ENCODE data around the gene SEC11A. TPM values are rescaled to one million over a fixed set of nuclear protein-coding genes. Genes with fewer than 3 reads are reported as not detected.
"Not testable (repeated sequence)": the region's sequence is repeated elsewhere in the genome, so short reads cannot be mapped to it uniquely, and the experiment has no call there.

SEC11A gene
- total and polyA plus RNA-seq, 2 experiments from 2014 or later = 218 to 271 TPM

DNA sequence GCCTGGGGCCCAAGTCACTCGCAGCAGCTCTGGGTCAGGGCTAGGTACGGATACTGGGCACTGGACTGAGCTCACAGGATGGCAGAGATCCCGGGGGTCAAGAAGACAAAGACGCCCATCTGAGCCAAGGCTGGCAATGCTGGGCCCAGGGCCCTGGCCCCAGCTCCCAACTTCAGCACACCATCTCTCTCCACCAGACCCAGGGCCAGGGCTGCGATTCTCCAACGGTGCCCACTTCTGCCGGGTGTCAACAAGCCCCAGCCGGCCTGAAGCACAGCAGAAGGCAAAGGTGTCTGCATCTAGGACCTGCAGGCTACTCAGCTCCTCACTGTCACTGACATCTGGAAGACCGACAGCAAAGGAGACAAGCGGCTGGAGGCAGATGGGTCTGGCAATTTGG lies 70.4 kb downstream of the SEC11A start:
- peaks cover 4% of the 10 kb centered on the region for H3K79me2 ChIP-seq
- H3K4me1 ChIP-seq (ENCODE audit: insufficient read depth) = no peaks in the 10 kb centered on the region
- H2AFZ ChIP-seq = no peak overlapping the region
- no peaks in the 10 kb centered on the region for H3K36me3 ChIP-seq (replicated peaks; ENCODE audit: insufficient read depth, low read depth)
- no peak for DNase-seq (ENCODE audit: low spot score)
- H3K27me3 ChIP-seq = no peaks in the 10 kb centered on the region
- no peak for TF ChIP-seq EZH2phosphoT487 (IDR thresholded peaks at IDR 0.05; ENCODE audit: low read depth, severe bottlenecking, unreplicated experiment)
- no peak for TF ChIP-seq EZH2 (IDR thresholded peaks at IDR 0.05; ENCODE audit: borderline replicate concordance)
- TF ChIP-seq, protein P1, sequence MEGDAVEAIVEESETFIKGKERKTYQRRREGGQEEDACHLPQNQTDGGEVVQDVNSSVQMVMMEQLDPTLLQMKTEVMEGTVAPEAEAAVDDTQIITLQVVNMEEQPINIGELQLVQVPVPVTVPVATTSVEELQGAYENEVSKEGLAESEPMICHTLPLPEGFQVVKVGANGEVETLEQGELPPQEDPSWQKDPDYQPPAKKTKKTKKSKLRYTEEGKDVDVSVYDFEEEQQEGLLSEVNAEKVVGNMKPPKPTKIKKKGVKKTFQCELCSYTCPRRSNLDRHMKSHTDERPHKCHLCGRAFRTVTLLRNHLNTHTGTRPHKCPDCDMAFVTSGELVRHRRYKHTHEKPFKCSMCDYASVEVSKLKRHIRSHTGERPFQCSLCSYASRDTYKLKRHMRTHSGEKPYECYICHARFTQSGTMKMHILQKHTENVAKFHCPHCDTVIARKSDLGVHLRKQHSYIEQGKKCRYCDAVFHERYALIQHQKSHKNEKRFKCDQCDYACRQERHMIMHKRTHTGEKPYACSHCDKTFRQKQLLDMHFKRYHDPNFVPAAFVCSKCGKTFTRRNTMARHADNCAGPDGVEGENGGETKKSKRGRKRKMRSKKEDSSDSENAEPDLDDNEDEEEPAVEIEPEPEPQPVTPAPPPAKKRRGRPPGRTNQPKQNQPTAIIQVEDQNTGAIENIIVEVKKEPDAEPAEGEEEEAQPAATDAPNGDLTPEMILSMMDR (IDR thresholded peaks at IDR 0.05; ENCODE audit: poor library complexity) = no peak
- no peaks in the 10 kb centered on the region for H4K20me1 ChIP-seq (ENCODE audit: insufficient read depth, poor library complexity, severe bottlenecking)
- H3K4me3 ChIP-seq = no peak overlapping the region
- H3K9me3 ChIP-seq (ENCODE audit: low read depth) = no peaks in the 10 kb centered on the region
- no peaks in the 10 kb centered on the region for H3K9me2 ChIP-seq (replicated peaks; ENCODE audit: insufficient read depth)
- no peak overlapping the region for H3K27ac ChIP-seq
- WGBS (ENCODE audit: low lambda C conversion rate, missing lambda C conversion rate) = 93% methylated on average over 10 of the region's 10 CpGs
- no peak overlapping the region for H3K4me2 ChIP-seq

DNA sequence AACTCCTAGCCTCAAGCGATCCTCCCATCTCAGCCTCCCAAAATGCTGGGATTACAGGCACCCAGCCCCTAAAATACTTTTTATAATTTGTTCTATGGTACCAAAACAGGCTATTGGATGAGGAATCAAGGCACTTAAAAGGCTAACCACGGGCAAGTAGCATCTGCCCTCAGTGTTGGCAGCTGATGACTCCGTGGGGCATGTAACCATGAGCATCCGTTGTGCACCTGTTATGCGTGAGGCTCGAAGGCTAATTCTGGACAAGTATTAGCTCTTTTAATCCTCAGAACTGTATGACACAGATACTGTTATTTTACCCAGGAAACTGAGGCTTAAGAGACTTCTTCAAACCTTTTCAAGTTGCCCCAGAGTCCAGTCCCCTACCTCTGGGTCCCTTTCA lies 72.1 kb downstream of the SEC11A start:
- WGBS (ENCODE audit: low lambda C conversion rate, missing lambda C conversion rate) = 94% methylated on average over 6 of the region's 6 CpGs
- no peak overlapping the region for H2AFZ ChIP-seq
- H3K79me2 ChIP-seq = no peaks in the 10 kb centered on the region
- H3K4me2 ChIP-seq = no peak overlapping the region
- no peaks in the 10 kb centered on the region for H3K36me3 ChIP-seq (replicated peaks; ENCODE audit: insufficient read depth, low read depth)
- H3K9me2 ChIP-seq (replicated peaks; ENCODE audit: insufficient read depth) = no peaks in the 10 kb centered on the region
- no peaks in the 10 kb centered on the region for H3K27me3 ChIP-seq
- no peaks in the 10 kb centered on the region for H4K20me1 ChIP-seq (ENCODE audit: insufficient read depth, poor library complexity, severe bottlenecking)
- H3K4me3 ChIP-seq = no peak overlapping the region
- no peak for DNase-seq (ENCODE audit: low spot score)
- no peaks in the 10 kb centered on the region for H3K4me1 ChIP-seq (ENCODE audit: insufficient read depth)
- H3K9me3 ChIP-seq (ENCODE audit: low read depth) = no peaks in the 10 kb centered on the region
- TF ChIP-seq, protein P1 (IDR thresholded peaks at IDR 0.05; ENCODE audit: poor library complexity) = no peak
- TF ChIP-seq EZH2 (IDR thresholded peaks at IDR 0.05; ENCODE audit: borderline replicate concordance) (no peak), EZH2phosphoT487 (IDR thresholded peaks at IDR 0.05; ENCODE audit: low read depth, severe bottlenecking, unreplicated experiment) (no peak)
- no peak overlapping the region for H3K27ac ChIP-seq

DNA sequence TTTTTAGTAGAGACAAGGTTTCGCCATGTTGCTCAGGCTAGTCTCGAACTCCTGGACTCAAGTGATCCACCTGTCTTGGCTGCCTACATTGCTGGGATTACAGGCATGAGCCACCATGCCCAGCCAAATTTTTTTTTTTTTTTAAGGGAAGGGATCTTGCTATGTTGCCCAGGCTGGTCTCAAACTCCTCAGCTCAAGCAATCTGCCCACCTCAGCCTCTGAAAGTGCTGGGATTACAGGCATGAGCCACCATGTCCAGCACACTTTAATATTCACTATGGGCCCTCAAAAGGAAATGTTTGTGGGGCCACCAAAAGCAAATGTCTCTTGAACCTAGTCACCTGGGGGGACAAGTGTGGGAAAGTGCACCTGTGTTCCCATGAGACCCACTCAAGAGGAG lies 73.3 kb downstream of the SEC11A start:
- H3K9me3 ChIP-seq (ENCODE audit: low read depth); H3K27me3 ChIP-seq; H3K79me2 ChIP-seq; H3K4me2 ChIP-seq; H3K9me2 ChIP-seq (replicated peaks; ENCODE audit: insufficient read depth); H3K27ac ChIP-seq; H3K4me3 ChIP-seq; H2AFZ ChIP-seq; H3K36me3 ChIP-seq (replicated peaks; ENCODE audit: insufficient read depth, low read depth); DNase-seq (ENCODE audit: low spot score); H3K4me1 ChIP-seq (ENCODE audit: insufficient read depth); H4K20me1 ChIP-seq (ENCODE audit: insufficient read depth, poor library complexity, severe bottlenecking): not testable (repeated sequence)
- WGBS (ENCODE audit: low lambda C conversion rate, missing lambda C conversion rate) = 50% methylated on average over 2 of the region's 2 CpGs

DNA sequence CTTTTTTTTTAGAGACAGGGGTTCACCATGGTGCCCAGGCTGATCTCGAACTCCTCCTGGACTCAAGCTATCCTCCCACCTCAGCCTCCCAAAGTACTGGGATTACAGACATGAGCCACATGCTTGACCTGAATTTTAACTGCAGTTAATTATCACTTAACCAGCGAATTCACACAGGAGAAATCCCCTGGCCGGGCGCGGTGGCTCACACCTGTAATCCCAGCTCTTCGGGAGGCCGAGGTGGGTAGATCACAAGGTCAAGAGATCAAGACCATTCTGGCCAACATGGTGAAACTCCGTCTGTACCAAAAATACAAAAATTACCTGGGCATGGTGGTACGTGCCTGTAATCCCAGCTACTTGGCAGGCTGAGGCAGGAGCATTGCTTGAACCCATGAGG lies 74.1 kb downstream of the SEC11A start:
- not testable (repeated sequence) for H3K36me3 ChIP-seq (replicated peaks; ENCODE audit: insufficient read depth, low read depth); H3K4me2 ChIP-seq; H3K9me3 ChIP-seq (ENCODE audit: low read depth); H3K4me1 ChIP-seq (ENCODE audit: insufficient read depth); H3K9me2 ChIP-seq (replicated peaks; ENCODE audit: insufficient read depth); H3K27ac ChIP-seq; H2AFZ ChIP-seq; DNase-seq (ENCODE audit: low spot score); H4K20me1 ChIP-seq (ENCODE audit: insufficient read depth, poor library complexity, severe bottlenecking); H3K79me2 ChIP-seq; H3K27me3 ChIP-seq; H3K4me3 ChIP-seq
- WGBS (ENCODE audit: low lambda C conversion rate, missing lambda C conversion rate) = 96% methylated on average over 9 of the region's 9 CpGs

DNA sequence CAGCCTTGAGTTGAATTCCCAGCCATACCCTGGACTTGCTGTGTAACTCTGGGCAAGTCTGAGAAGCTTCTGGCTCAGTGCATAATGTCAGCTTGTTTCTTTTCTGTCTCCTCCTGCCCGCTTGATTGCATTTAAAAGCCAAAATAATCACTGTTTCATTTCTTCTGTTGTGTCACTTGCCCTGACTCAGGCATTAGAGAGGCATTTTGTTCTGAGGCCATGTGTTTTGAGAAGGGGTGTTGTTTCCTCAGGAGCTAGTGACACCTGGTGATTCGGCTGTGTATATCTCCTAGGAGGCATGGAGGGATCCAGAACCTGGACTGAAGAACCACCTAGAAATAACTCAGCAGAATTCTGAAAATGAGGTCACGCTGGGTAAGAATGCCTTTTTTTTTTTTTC lies 77.8 kb downstream of the SEC11A start:
- no peaks in the 10 kb centered on the region for H3K27me3 ChIP-seq
- H3K9me2 ChIP-seq (replicated peaks; ENCODE audit: insufficient read depth) = no peaks in the 10 kb centered on the region
- peaks cover 25% of the 10 kb centered on the region for H3K79me2 ChIP-seq
- WGBS (ENCODE audit: low lambda C conversion rate, missing lambda C conversion rate) = 80% methylated on average over 3 of the region's 3 CpGs
- peaks cover 10% of the 10 kb centered on the region for H3K4me1 ChIP-seq (ENCODE audit: insufficient read depth)
- H4K20me1 ChIP-seq (ENCODE audit: insufficient read depth, poor library complexity, severe bottlenecking) = peaks cover 10% of the 10 kb centered on the region
- H3K36me3 ChIP-seq (replicated peaks; ENCODE audit: insufficient read depth, low read depth) = no peaks in the 10 kb centered on the region
- no peak overlapping the region for H3K4me2 ChIP-seq
- TF ChIP-seq EZH2 (IDR thresholded peaks at IDR 0.05; ENCODE audit: borderline replicate concordance) (no peak), EZH2phosphoT487 (IDR thresholded peaks at IDR 0.05; ENCODE audit: low read depth, severe bottlenecking, unreplicated experiment) (no peak)
- TF ChIP-seq, protein P1 (IDR thresholded peaks at IDR 0.05; ENCODE audit: poor library complexity) = peak; percentile 26
- H3K4me3 ChIP-seq = no peak overlapping the region
- H3K9me3 ChIP-seq (ENCODE audit: low read depth) = no peaks in the 10 kb centered on the region
- H2AFZ ChIP-seq = no peak overlapping the region
- DNase-seq (ENCODE audit: low spot score) = peak; percentile 39
- H3K27ac ChIP-seq = no peak overlapping the region

Data from hepatocyte (in vitro differentiated cells).